SK-MEL-5 (cell line): ENCODE data around the gene LSM4. TPM values are rescaled to one million over a fixed set of nuclear protein-coding genes. Genes with fewer than 3 reads are reported as not detected.

Experiments
- DNase-seq: peaks from one replicate; pipeline ENCODE4 v3.0.0-alpha.2; 2016; ENCODE audit warnings: low read depth, low spot score
- in situ Hi-C: cut with HindIII; loops from 2 replicates; pipeline ENCODE4 v1.10.0; 2016; ENCODE audit warnings: low sequenced_read_pairs, high pct_unique_total_duplicates, low pct_unique_long_range_greater_than_20kb
- total RNA-seq: library from RNA; depleted of rRNA; stranded (reverse); fragments of >200 nt; shearing (Covaris generic); gene quantifications from 2 replicates; pipeline ENCODE4 v1.2.3, GENCODE V29; 2014

Gene LSM4
- total RNA-seq, 1 experiment from 2014 or later = 250 TPM

DNA sequence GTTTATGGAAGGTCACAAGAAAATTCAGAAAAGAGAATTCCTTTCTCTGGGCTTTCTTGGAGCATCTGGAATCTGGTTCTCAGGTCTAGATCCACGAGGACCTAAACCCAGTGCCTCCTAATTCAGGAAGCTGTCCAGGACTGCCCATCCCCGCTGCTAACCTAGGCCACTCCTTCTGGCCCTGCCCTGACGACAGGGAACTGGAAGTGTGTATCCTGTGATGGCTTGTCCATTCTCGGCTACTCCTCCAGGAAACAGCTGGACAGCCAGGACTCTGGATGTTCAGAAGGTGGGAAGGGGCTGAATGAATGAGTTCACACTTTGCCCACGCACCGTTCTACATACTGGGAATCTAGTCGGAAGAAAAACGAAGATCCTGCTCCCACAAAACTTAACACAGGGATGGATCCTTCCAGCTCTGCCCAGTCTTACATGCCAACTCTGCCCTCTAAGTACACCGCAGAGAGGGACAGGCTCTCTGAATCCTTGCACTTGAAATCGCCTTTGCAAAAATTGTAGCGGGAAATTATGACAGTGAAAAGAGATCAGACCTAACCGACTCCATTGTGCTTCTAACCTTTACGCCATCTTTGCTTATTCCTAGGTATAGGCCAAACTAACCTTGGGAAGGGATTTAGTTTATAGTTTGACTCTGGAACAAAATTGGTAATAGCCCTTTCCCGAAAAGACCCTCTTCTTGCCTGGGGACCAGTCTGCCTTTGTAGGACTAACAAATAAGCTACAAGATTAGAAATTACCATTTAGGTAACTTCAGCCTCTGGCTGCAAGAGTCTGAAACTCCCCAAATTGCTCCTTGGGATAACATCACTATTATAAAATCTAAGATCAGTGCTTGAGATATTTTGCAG lies 1.8 kb downstream of the LSM4 start:
- DNase-seq = no peak
- in situ Hi-C loops = no loop called here

GRCh38 chr19:18319591-18320135 lies 3.2 kb downstream of the LSM4 start:
- in situ Hi-C loops = no loop called here
- DNase-seq = no peak

DNA sequence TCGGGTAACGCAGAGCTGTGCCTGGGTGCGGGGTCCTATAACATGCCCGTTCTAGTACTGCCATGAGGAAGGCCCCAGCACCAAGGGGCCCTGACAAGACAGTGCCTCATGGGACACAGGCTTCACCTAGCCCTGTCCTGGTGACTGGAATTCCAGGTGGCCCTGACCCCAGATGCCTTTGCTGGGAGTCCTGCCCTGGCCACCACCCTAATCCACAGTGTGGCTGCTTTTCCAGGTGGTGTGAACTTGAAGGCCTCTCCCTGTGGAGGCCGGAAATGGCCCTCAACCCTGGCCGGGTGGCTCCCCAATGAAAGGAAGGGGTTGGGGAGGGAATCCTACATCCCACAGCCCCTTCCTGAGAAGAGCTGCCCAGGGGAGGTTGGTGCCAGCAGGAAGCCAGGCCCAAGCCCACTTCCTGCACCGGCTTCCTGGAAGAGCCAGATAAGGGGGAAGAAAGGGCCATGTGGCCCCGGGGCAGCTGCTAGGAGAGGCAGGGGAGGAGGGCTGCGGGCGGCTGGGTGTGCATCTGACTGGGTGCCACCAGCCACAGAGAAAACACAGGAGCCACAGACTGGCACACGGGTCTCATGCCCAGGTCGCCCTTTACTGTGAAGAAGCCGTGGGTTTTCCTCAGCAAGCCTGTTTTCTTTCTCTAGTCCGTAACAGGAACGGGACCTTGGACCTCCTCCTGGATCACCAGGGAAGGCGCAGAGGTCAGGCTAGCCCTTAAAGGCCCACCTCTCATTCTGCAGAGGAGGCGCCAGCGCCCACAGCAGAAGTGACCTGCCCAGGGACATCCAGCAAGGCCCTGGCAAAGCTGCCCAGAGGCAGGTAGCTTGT lies 4.7 kb downstream of the LSM4 start:
- no peak for DNase-seq
- in situ Hi-C loops = no loop called here

GRCh38 chr19:18313398-18313797 lies 9.5 kb downstream of the LSM4 start:
- in situ Hi-C loops = no loop called here
- DNase-seq = no peak

- in situ Hi-C loops = no loop called here
- no peak for DNase-seq
Measured at GRCh38 chr19:18312092-18312534, 10.8 kb downstream of the LSM4 start.

DNA sequence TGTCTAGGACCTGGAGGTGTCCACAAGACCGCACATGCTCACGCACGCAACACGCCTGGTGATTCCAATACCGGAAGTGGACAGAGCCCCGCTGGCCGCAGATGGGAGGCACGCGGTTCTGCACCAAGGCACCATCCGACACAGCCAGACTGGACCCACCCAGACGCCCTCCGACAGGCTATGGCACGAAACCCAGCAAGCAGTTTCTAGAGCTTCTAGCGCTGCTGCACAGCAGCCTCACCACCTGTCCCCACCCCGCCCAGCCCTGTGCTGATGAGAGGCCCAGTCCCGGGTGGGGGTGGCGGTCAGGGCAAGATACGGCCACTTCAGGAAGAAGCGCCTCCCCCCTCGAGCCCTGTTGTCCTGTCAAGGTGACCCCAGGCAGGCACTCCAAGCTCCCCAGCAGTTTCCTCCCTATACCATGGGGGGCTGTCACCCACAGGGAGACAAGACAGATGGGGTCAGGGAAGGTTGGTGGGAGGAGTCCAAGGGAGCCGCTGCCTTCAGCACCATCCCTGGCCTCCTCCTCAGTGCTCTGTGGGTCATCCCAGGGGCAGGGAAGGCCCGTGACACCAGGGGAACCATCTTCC lies 11.3 kb downstream of the LSM4 start:
- in situ Hi-C loops = no loop called here
- DNase-seq = no peak

DNA sequence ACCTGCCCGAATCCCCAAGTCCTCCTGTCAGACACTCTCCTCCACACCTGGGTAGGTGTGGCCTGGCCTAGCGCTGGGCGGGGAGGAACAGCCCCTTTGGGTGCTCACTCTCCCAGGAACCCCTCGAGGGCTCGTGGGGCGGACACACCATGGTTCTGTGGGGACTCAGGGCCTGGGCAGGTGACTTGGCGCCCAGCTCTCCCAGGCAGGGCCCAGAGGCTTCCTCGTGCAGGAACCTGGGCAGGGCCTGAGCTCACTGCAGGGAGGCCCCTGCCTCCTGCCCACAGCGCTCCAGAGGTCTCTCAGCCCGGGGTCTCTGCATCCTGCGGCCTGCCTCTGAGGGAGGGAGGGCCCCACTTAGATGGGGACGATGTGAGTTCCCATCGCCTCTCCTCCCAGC lies 11.9 kb downstream of the LSM4 start:
- DNase-seq = no peak
- in situ Hi-C loops = no loop called here

DNA sequence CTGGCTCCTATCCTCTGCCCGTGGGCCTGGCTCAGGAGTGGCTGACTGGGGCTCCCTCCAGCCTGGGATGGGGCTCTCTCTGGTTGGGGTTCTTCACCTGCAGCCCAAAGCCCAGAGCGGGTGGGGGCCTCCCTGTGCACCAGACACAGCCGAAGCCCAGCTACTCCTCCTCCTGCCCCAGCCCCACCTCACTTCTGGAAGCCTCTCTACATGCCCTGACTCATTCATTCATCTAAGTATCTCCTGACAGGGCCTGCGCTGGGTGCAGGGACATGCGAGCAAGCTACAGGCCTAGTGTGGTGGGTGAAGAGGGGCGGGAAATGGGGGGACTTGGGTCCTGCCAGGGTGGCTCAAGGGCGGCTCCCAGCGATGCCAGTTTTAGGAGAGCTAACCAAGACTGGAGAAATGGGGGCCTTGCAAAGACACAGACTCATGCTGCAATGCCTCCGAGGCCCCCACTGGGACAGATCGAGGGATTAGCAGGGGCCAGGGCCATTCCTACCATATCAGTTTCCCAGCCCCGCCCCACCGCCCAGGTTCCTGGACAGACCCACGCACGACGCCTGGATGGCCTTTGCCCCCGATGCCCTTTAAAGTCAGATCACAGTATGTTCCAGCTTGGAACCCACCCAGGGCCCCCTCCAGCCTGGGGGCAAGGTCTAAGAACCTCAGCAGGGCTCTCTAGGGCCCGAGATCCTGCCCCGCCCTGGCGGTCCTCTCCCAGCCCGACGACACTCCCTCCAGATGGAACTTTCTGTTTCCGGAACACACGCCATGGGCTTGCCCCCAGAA lies 12.6 kb downstream of the LSM4 start:
- in situ Hi-C loops = no loop called here
- no peak for DNase-seq

- in situ Hi-C loops = no loop called here
Measured at GRCh38 chr19:18309525-18310064, 13.3 kb downstream of the LSM4 start.

GRCh38 chr19:18308948-18309325 lies 13.9 kb downstream of the LSM4 start:
- in situ Hi-C loops = no loop called here
- DNase-seq = no peak

More at GRCh38 chr19:18309525-18310064, 13.3 kb downstream of the LSM4 start:
- DNase-seq = no peak

DNA sequence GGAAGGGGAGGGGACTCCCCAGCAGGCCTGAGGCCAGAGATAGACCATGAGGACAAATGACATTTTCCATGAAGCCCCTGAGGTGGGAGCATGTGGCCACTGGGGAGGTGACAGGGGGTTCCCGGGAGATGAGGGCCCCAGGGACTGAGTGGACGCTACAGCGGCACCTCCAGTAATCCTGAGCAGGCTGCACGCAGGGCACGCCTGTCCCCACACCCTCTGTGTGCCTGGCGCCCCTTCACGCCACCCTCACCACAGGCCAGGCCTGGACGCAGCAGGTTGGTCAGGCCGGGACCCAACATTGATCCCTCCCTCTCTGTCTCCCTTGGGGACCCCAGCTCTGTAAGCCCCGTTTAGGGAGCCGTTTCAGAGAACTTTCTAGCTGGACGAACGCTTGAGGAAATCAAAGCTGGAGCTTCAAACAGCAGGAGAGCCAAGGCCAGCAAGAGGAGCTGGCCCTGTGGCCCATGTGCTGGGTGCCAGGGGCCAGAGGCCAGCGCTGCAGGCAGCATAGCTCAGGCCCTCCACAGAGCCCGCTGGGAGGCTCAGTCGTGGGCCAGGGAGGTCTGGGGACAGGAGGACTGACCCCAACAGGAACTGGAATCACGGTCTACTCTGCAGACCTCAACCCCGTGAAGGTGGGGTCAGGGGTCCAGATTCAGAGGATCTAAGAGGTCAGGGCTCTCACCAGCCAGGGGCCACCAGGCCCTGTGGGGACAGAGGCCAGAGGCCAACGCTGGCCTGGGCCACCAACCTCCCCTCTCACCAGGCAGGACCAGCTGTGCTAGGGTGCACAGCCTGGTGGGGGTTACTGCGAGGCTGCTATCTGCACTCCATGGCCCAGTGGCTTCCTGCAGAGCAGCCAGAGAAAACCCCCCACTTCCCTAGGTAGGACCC lies 14.6 kb downstream of the LSM4 start:
- DNase-seq = no peak
- in situ Hi-C loops = no loop called here

- no peak for DNase-seq
- in situ Hi-C loops = no loop called here
Measured at GRCh38 chr19:18307271-18307681, 15.6 kb downstream of the LSM4 start.

- DNase-seq = no peak
- in situ Hi-C loops = no loop called here
Measured at GRCh38 chr19:18306888-18307260, 16.0 kb downstream of the LSM4 start.

DNA sequence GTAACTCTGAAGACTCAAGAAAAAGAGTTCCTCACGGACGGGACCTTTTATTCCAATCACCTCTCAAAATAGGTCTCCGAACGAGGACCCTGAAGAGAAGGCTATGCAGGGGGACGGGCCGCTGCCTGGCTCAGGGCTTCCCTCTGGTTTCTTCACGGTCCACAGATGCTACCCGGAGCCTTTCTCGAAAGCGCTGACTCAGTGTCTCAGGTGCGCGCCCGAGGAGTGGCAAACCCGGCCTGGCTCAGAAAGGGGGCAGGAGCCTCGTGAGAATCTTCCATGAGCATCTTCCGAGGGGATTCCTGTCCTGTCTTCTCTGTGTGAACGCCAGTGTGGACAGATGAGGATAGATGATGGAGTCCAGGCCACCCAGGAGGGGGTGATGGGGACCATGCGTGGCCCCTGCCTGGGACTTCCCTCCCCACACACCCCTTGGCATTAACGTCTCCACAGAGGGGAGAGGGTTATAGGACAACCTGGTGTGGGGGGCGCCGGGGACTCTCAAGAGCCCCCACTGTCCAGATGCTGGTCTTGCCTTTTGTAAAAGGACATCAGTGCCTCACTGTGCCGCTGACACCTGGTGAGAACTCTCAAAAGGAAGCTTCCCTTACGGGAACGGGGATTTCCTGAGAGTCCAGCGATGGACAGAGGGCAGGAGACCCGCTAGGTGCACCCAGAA lies 16.5 kb downstream of the LSM4 start:
- in situ Hi-C loops = no loop called here
- DNase-seq = no peak

DNA sequence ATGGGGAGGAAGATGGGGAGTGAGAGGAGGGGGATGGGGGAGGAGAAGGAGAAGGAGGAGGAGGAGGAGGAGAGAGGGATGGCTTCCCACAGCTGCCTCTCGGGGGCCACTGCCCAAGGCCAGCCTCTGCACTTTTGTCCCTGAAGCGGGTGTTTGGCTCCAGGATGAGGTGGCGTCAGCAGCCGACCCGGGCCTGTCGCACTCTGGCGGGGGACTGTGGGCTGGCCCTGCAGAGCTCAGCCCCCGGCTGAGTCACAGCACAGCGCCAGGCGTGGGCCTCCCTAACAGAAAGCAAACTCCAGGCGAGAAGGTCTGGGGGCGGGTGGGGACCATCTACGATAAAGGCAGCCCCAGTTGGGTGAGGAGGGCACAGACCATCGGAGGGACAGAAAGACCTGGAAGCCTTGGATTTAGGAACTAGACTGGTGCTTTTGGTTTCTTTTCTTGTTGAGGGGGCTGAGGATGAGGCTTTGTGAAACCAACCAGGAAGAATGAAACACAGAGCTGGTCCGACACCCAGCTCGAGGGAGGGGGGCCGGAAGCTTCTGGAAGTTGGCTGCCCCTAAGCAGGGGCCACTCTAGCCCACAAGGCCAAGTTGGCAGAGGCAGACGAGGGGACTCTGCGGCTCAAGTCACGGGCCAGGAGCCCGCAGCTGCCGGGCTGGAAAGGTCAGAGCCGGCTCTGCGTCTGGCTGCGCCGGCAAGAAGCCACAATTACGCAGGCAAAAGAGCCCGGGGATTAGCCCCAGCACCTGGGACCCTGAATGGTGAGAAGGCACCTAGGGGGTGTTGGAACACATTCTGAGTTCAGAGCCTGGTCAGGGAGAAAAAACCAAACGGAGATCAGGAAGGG lies 18.2 kb downstream of the LSM4 start:
- in situ Hi-C loops = no loop called here
- DNase-seq = peak; percentile 47
